Neutrophil (primary cell): ENCODE measurements around the gene PDGFRA.

Experiments
- H3K27ac ChIP-seq: fragments of 200-600 bp; sonication (generic); 2 replicates; pipeline ENCODE4 v1.5.1; 2016; ENCODE audit warnings: mild to moderate bottlenecking, moderate library complexity
- H3K27me3 ChIP-seq: fragments of 200-600 bp; sonication (generic); 2 replicates; pipeline ENCODE4 v1.6.0; 2016; ENCODE audit warnings: mild to moderate bottlenecking
- H3K36me3 ChIP-seq: fragments of 200-600 bp; sonication (generic); 2 replicates; pipeline ENCODE4 v1.5.1; 2017
- H3K4me1 ChIP-seq, 2 experiments: fragments of 200-600 bp in 1 of 2; sonication (generic) in 1 of 2; 1 replicate in 1 of 2; 2 replicates in 1 of 2; pipeline versions ENCODE4 v1.5.1 to v1.6.1; 2013 to 2016; ENCODE audit warnings: low read depth in 1 of 2, low read length in 1 of 2, mild to moderate bottlenecking in 1 of 2, moderate library complexity in 1 of 2; ENCODE audit not compliant: control insufficient read depth in 1 of 2, insufficient read depth in 1 of 2
- H3K4me3 ChIP-seq, 2 experiments: fragments of 200-600 bp in 1 of 2; sonication (generic) in 1 of 2; 1 replicate in 1 of 2; 2 replicates in 1 of 2; pipeline ENCODE4 v1.5.1; 2013 to 2016; ENCODE audit warnings: low read depth in 1 of 2, low read length in 1 of 2, mild to moderate bottlenecking in 1 of 2, moderate library complexity in 1 of 2
- H3K9me3 ChIP-seq: fragments of 200-600 bp; sonication (generic); 2 replicates; pipeline ENCODE4 v1.5.1; 2016
- CTCF ChIP-seq: fragments of 200-600 bp; sonication (generic); IDR thresholded peaks from 2 replicates; pipeline ENCODE4 v1.5.1; 2016; ENCODE audit warnings: antibody characterized with exemption

The PDGFRA gene

GRCh38 chr4:54213001-54213400 lies 16.1 kb upstream of the PDGFRA start:
- H3K27ac ChIP-seq = no peak overlapping the region
- H3K27me3 ChIP-seq = peaks cover 53% of the 10 kb centered on the region
- H3K9me3 ChIP-seq = no peaks in the 10 kb centered on the region
- H3K36me3 ChIP-seq = no peaks in the 10 kb centered on the region
- H3K4me3 ChIP-seq = no peak overlapping the region
- TF ChIP-seq CTCF = no peak
- peaks cover 5 to 6% of the 10 kb centered on the region in 2 experiments for H3K4me1 ChIP-seq

DNA sequence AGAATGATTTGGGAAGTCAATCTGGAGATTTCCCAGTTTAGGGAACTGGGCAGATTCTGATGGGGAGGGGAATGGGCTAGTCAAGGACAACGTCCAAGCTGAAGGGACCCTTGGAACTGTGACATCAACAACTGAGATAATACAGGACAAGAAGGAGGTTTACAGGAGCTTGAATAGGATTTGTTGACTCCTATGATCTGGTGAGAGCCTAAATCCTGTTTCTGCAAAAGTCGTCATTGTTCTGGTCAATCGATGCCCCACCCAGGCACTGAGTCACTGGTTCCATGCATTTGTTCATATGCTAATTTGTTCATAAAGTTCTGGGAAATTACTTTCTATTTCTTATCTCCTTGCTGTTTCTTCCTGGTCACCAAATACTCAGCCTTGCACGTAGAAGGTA lies 15.3 kb upstream of the PDGFRA start:
- Histone ChIP-seq H3K27ac (no peak overlapping the region), H3K4me1 (peaks cover 5 to 6% of the 10 kb centered on the region in 2 experiments), H3K27me3 (peaks cover 60% of the 10 kb centered on the region), H3K9me3 (no peaks in the 10 kb centered on the region), H3K4me3 (no peak overlapping the region), H3K36me3 (no peaks in the 10 kb centered on the region)
- no peak for TF ChIP-seq CTCF

- no peak for TF ChIP-seq CTCF
- no peaks in the 10 kb centered on the region for H3K36me3 ChIP-seq
These were observed 13.6 kb upstream of the PDGFRA start for GRCh38 chr4:54215379-54216077.

GRCh38 chr4:54217642-54218495 lies 11.2 kb upstream of the PDGFRA start:
- peak; percentile 76 for TF ChIP-seq CTCF
- Histone ChIP-seq H3K36me3 (no peaks in the 10 kb centered on the region), H3K4me3 (no peak overlapping the region), H3K9me3 (no peaks in the 10 kb centered on the region), H3K27ac (no peak overlapping the region), H3K27me3 (peaks cover 88% of the 10 kb centered on the region), H3K4me1 (peaks cover 5 to 6% of the 10 kb centered on the region in 2 experiments)

More at GRCh38 chr4:54215379-54216077, 13.6 kb upstream of the PDGFRA start:
- Histone ChIP-seq H3K27me3 (peaks cover 67% of the 10 kb centered on the region), H3K4me1 (peaks cover 5 to 6% of the 10 kb centered on the region in 2 experiments), H3K9me3 (no peaks in the 10 kb centered on the region), H3K27ac (no peak overlapping the region), H3K4me3 (no peak overlapping the region)

DNA sequence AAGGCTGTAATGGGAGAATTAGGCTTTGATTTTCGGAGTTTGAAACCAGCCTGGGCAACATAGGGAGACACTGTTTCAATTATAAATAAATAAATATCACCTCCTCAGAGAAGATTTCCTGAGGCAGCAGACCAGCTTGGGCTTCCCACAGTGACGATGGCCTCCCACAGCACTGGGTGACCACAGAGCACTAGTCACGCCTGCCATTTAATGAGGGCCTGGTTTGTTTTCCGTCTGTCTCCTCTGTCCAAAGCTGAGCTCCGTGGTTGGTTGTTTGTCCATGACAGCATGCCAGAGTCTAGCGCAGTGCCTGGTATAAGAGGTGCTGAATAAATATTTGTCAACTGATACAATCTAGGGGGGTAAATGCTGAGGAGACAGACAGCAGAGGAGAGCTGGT lies 10.4 kb upstream of the PDGFRA start:
- H3K27ac ChIP-seq = no peak overlapping the region
- peaks cover 88% of the 10 kb centered on the region for H3K27me3 ChIP-seq
- H3K9me3 ChIP-seq = no peaks in the 10 kb centered on the region
- H3K36me3 ChIP-seq = no peaks in the 10 kb centered on the region
- peaks cover 5 to 6% of the 10 kb centered on the region in 2 experiments for H3K4me1 ChIP-seq
- no peak for TF ChIP-seq CTCF
- no peak overlapping the region for H3K4me3 ChIP-seq
